ENCODE measurements around the gene PHTF2.

The PHTF2 gene

DNA sequence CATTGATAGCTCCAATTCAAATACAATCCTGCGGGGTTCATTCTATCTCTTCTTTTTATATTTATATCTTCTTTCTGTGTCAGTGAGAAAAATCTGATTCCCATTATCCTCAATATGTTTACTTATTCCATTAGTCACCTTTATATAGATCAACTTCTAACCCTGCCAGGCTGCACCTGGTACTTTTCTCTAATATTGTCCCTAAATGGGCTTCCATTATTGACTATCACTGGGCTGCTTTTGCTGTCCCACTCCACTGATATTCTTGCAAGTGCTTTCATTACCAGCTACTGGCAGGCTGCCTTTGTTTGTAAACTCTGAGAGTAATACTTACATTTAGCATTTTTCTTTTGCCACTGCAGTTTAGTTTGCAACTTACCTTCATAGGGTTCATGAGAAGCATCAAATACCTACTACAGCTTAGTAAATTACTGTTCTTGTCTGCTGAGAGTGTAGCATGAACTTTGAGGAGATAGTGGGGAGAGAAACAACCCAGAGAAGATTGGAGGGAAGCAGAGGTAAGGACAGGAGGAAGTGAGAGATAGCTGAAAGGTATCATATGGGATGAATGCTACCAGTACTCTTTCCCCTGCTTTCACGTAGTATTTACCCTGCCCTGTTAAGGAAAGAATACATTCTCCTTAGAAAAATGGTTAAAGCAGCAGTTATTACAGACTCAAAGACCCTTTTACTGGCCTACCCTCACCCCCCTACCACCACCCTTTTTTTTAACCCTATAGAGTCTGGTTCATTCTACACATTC is 119.1 kb downstream of the PHTF2 start:
- no peaks in the 10 kb centered on the region; a peak in 1 of 22 replicates for H4K20me1 ChIP-seq
- H3K4me3 ChIP-seq = no peak overlapping the region
- no peak overlapping the region for H3K27ac ChIP-seq
- H3K27me3 ChIP-seq = no peaks in the 10 kb centered on the region
- no peaks in the 10 kb centered on the region for H3K9me3 ChIP-seq (replicated peaks in 1 of 11)
- H3K9ac ChIP-seq = no peak overlapping the region
- H3K36me3 ChIP-seq = peaks cover 0 to 42% (median 7%) of the 10 kb centered on the region in 11 experiments; a peak in 7 of 22 replicates
- no peak overlapping the region for H3K4me2 ChIP-seq
- no peak for TF ChIP-seq Cebpa-rat (IDR thresholded peaks at IDR 0.05)
- peaks cover 0 to under 1% (median 0%) of the 10 kb centered on the region in 10 experiments; a peak in 1 of 20 replicates for H3K4me1 ChIP-seq

DNA sequence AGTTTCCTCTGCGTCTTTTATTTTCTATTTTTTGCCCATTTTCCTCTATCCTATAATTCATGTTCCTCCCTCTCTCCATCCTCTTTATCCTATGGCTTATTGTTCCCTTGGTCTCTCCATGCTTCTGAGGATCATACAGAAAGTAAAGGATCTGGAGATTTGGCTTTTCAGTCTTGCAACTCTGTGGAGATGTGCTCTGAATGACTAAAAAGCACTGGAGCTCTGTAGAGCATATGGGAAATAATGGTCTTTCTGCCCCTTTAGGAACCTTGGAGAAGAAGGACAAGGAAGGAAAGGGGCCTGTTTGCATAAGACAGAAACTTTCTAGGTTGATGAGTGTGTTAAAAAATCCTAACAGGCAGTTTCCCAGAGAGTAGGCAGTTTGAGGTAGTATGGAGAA is 120.1 kb downstream of the PHTF2 start:
- Histone ChIP-seq H3K9me3 (replicated peaks in 1 of 11) (no peaks in the 10 kb centered on the region), H3K27me3 (no peaks in the 10 kb centered on the region), H4K20me1 (no peaks in the 10 kb centered on the region; a peak in 1 of 22 replicates), H3K9ac (no peak overlapping the region), H3K36me3 (peaks cover 0 to 45% (median 7%) of the 10 kb centered on the region in 11 experiments; a peak in 7 of 22 replicates), H3K4me1 (peaks cover 0 to 6% (median 4%) of the 10 kb centered on the region in 10 experiments; a peak in 11 of 20 replicates), H3K4me2 (no peak overlapping the region), H3K27ac (no peak overlapping the region), H3K4me3 (no peak overlapping the region)
- TF ChIP-seq Cebpa-rat (IDR thresholded peaks at IDR 0.05) = no peak

DNA sequence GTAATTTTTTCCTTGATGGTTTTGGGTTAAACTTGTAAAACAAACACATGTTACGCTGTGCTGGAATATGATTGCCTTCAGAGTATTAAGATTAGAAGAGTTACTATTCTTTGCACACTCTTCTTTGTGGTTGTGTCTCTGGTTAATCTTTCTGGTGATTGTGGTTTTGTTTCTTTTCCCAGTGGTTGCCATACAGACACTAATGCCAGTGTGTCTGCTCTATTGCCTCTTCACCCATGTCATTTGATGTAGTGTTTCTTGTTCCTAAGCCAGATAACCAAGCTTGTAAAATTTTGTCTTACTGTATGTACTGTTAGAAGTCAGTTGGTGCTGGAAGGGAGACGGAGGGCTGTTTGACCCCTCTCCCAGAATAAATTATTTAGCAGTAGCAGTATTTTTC is 124.8 kb downstream of the PHTF2 start:
- Histone ChIP-seq H3K27me3 (no peaks in the 10 kb centered on the region), H3K9me3 (replicated peaks in 1 of 11) (no peaks in the 10 kb centered on the region; a peak in 1 of 22 replicates), H3K4me1 (peaks cover 0 to 7% (median 5%) of the 10 kb centered on the region in 10 experiments; a peak in 11 of 20 replicates), H3K27ac (no peak overlapping the region), H4K20me1 (no peaks in the 10 kb centered on the region; a peak in 1 of 22 replicates), H3K4me2 (peak overlapping the region in 6 of 11 experiments; percentile 3 to 56 (median 12); a peak in 6 of 22 replicates), H3K4me3 (no peak overlapping the region), H3K9ac (no peak overlapping the region), H3K36me3 (peaks cover 3 to 75% (median 14%) of the 10 kb centered on the region in 11 experiments; a peak in 16 of 22 replicates)
- no peak for TF ChIP-seq Cebpa-rat (IDR thresholded peaks at IDR 0.05)

DNA sequence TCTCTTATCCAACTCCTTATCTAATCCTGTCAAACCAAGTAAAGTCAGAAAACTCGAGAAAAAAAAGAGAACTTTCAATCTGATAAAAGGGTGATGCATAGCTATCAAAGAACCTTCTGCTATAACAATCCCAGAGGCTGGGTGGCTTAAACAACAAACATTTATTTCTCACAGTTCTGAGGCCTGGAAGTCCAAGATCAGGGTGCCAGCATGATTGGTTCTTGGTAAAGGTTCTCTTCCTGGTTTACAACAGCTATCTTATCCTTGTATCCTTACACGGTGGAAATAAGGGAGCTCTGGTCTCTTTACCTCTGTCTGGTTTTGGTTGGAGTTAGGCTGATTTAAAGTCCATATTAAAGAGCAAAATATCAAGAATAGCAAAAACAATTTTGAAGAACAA is 131.9 kb downstream of the PHTF2 start:
- Histone ChIP-seq H3K27ac (no peak overlapping the region), H3K4me2 (no peak overlapping the region)
- TF ChIP-seq Cebpa-rat (IDR thresholded peaks at IDR 0.05) = no peak

DNA sequence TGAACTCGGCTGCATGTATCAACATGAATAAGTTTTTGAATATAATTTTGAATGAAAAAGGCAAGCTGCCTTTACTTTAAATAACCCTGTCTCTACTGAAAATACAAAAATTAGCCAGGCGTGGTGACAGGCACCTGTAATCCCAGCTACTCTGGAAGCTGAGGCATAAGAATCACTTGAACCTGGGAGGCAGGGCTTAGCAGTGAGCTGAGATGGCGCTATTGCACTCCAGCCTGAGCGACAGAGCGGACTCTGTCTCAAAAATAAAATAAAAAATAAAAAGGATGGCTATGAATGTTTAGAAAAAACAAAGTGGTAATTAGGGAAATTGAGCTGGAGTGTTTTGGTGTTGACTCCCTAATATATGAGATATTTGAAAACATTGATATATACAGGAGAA is 133.3 kb downstream of the PHTF2 start:
- Histone ChIP-seq H3K9ac (no peak overlapping the region), H3K27ac (no peak overlapping the region), H3K27me3 (no peaks in the 10 kb centered on the region), H3K4me2 (no peak overlapping the region), H3K4me1 (peaks cover 6 to 15% (median 8%) of the 10 kb centered on the region in 10 experiments), H3K36me3 (peaks cover 0 to 34% (median 11%) of the 10 kb centered on the region in 11 experiments; a peak in 12 of 22 replicates), H4K20me1 (no peaks in the 10 kb centered on the region), H3K4me3 (no peak overlapping the region), H3K9me3 (replicated peaks in 1 of 11) (no peaks in the 10 kb centered on the region)
- no peak for TF ChIP-seq Cebpa-rat (IDR thresholded peaks at IDR 0.05)

More for the DNA sequence above, 131.9 kb downstream of the PHTF2 start:
- H3K4me1 ChIP-seq = peaks cover 2 to 12% (median 4%) of the 10 kb centered on the region in 10 experiments
- H3K9ac ChIP-seq = no peak overlapping the region
- no peaks in the 10 kb centered on the region for H3K9me3 ChIP-seq (replicated peaks in 1 of 11)
- H4K20me1 ChIP-seq = no peaks in the 10 kb centered on the region
- peaks cover 0 to 47% (median 11%) of the 10 kb centered on the region in 11 experiments; a peak in 15 of 22 replicates for H3K36me3 ChIP-seq
- no peaks in the 10 kb centered on the region for H3K27me3 ChIP-seq
- H3K4me3 ChIP-seq = no peak overlapping the region

DNA sequence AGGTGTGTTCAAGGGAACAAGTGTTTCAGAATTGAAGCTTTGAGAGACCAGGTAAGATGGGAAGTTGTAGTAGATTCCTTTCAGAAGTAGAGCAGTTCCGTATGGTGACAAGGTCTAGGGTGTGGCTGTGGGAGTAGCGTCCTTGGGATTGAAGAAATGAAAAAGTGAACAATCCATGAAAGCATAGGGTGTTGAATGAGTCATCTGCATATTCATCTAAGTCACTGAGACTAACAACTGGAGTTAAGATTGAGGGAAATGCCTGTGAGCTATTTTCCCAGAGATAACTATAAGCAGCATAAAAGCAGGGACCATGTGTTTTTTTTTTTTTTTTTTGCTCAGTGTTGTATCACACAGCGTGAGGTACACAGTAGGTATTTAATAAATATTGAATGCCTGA is 134.8 kb downstream of the PHTF2 start:
- peaks cover 0 to 20% (median 10%) of the 10 kb centered on the region in 11 experiments; a peak in 10 of 22 replicates for H3K36me3 ChIP-seq
- no peak overlapping the region for H3K9ac ChIP-seq
- H3K27ac ChIP-seq = no peak overlapping the region
- no peaks in the 10 kb centered on the region for H4K20me1 ChIP-seq
- H3K27me3 ChIP-seq = no peaks in the 10 kb centered on the region
- no peaks in the 10 kb centered on the region for H3K9me3 ChIP-seq (replicated peaks in 1 of 11)
- peaks cover 6 to 15% (median 8%) of the 10 kb centered on the region in 10 experiments for H3K4me1 ChIP-seq
- no peak overlapping the region for H3K4me3 ChIP-seq
- TF ChIP-seq Cebpa-rat (IDR thresholded peaks at IDR 0.05) = no peak
- 0 out of 22 replicates have a peak overlapping the region, but pooled peaks of 1 of the 11 experiments have one; percentile 11 for H3K4me2 ChIP-seq

DNA sequence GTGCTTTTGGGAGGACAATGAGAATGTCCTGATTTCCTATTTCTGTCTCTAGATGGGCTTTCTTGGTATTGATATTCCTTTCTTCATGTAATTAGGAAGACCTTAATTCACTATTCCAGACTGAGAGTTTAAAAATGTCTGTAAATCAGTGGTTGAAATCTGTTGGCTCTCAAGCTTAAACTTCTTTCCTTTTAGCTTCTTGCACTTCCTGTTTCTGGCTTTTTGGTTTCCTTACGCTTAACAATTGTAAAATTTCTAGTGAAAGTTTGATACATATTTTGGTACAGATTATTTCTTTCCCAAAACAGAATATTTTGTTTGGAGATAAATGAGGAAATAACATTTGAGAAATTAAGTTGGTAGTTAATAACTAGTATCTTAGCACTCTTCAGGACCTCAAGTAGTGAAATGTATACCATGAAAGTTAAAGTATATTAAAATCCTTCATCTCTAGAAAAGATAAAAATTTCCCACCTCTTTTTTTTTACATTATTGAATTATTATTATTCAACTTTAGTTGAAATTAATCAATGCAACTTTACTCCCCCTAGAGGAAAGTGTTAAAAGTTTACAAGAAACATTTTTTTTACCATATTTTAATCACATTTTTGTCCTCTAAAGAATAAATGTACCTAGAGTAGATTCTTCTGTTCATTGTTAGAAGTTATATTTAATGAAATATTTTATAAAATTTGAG is 137.2 kb downstream of the PHTF2 start:
- H3K4me2 ChIP-seq = peak overlapping the region; percentile 25 to 63 (median 42); a peak in 18 of 22 replicates
- no peaks in the 10 kb centered on the region for H4K20me1 ChIP-seq
- H3K9ac ChIP-seq = no peak overlapping the region
- peak overlapping the region in 3 of 11 experiments; percentile 4 to 40 (median 15); a peak in 1 of 22 replicates for H3K27ac ChIP-seq
- H3K9me3 ChIP-seq (replicated peaks in 1 of 11) = no peaks in the 10 kb centered on the region
- no peak overlapping the region for H3K4me3 ChIP-seq
- TF ChIP-seq Cebpa-rat (IDR thresholded peaks at IDR 0.05) = no peak
- H3K27me3 ChIP-seq = no peaks in the 10 kb centered on the region
- H3K4me1 ChIP-seq = peaks cover 6 to 15% (median 8%) of the 10 kb centered on the region in 10 experiments
- peaks cover 0 to 3% (median 0%) of the 10 kb centered on the region in 11 experiments; a peak in 1 of 22 replicates for H3K36me3 ChIP-seq

DNA sequence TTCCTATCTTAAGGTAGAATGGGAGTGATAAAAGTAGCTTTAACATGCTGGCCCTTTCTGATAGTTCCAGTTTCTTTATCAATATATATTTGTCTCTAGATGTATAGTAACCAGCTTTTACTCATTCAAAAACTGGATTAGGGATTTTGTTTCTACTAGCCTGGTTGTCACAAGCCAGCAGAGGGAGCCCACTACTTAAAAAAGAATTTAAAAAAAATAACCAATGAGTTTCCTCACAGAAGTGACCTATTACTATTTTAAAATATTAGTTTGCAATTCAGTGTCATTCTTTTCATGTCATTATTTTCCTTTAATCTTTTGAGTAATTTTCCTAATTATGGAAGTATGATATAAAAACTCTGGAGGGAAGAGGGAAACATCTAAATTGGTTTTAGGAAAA is 142.1 kb downstream of the PHTF2 start:
- H3K27me3 ChIP-seq = no peaks in the 10 kb centered on the region
- H3K4me3 ChIP-seq = no peak overlapping the region
- peaks cover 0 to 32% (median 7%) of the 10 kb centered on the region in 11 experiments; a peak in 11 of 22 replicates for H3K36me3 ChIP-seq
- peaks cover under 1 to 10% (median 2%) of the 10 kb centered on the region in 10 experiments; a peak in 18 of 20 replicates for H3K4me1 ChIP-seq
- no peaks in the 10 kb centered on the region for H4K20me1 ChIP-seq
- no peak overlapping the region for H3K9ac ChIP-seq
- TF ChIP-seq Cebpa-rat (IDR thresholded peaks at IDR 0.05) = no peak
- no peaks in the 10 kb centered on the region for H3K9me3 ChIP-seq (replicated peaks in 1 of 11)
- H3K27ac ChIP-seq = no peak overlapping the region
- no peak overlapping the region for H3K4me2 ChIP-seq

DNA sequence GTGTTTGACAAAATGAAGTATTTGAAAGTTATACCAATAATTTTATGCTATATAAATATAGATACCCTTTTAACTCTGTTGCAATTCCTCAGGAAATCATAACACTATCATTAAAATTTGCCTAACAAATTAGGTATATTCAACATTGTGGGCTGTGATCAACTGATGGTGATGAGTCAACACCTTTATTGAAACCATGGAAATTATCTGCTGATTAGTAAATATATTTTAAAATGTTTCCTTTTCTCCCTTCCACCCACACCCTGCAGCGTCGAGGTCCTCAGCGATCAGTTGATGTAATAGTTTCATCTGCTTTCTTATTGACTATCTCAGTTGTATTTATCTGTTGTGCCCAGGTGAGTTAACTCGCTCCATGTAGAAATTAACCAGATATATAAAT is 143.9 kb downstream of the PHTF2 start:
- no peaks in the 10 kb centered on the region for H4K20me1 ChIP-seq
- TF ChIP-seq Cebpa-rat (IDR thresholded peaks at IDR 0.05) = no peak
- H3K4me2 ChIP-seq = no peak overlapping the region
- H3K4me1 ChIP-seq = peaks cover 0 to 8% (median 0%) of the 10 kb centered on the region in 10 experiments; a peak in 1 of 20 replicates
- no peaks in the 10 kb centered on the region for H3K9me3 ChIP-seq (replicated peaks in 1 of 11)
- H3K27me3 ChIP-seq = no peaks in the 10 kb centered on the region
- peaks cover 0 to 32% (median 7%) of the 10 kb centered on the region in 11 experiments; a peak in 11 of 22 replicates for H3K36me3 ChIP-seq
- H3K27ac ChIP-seq = no peak overlapping the region
- no peak overlapping the region for H3K9ac ChIP-seq
- H3K4me3 ChIP-seq = no peak overlapping the region
